Measurements from ENCODE around the gene PSMC2. TPM values are rescaled to one million over a fixed set of nuclear protein-coding genes. Genes with fewer than 3 reads are reported as not detected.

PSMC2 gene
- total and polyA plus RNA-seq, 2 donors (not counting 1 experiment from before 2014, with no cell fraction given), result 29.8 to 51.1 TPM

DNA sequence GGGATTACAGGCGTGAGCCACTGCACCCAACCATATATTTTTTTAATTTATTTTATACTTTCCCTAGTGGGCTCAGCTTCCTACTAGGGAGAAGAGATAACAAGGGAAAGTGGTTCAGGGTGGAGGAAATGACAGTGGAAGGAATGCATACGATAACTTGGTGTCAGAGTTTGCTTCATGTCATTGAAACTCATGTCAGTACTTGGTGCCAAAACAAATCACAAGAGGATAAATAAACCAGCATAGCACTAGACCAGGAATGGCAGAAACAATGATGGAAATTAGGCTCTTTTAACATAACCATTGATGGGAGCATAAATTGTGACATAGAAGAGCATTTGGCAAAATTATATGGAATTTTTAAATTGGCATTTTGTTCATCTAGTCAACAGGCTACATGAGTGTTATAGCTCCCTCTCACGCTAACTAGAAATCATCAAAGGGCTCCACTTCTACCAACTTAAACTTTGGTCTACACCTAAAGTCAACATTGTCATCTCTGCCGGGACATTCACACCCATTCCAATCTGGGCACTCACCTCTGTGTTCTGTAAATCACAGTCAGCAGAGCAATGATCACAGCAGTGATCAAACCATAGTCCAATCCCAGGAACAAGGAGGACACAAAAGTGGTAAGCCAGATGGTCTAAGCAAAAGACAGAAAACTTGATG lies 41.2 kb downstream of the PSMC2 start:
- H3K36me3 ChIP-seq (replicated peaks in 1 of 2; ENCODE audit: control extremely low read depth in 1 of 2, control insufficient read depth in 1 of 2, extremely low read depth in 1 of 2, insufficient read depth in 2 of 2, low read length in 1 of 2), result no peaks in the 10 kb centered on the region
- H3K9ac ChIP-seq (ENCODE audit: low read length), result no peak overlapping the region
- H2AFZ ChIP-seq (ENCODE audit: insufficient read depth, low read depth, low read length, poor library complexity, severe bottlenecking), result no peak overlapping the region
- no peaks in the 10 kb centered on the region for H3K4me1 Mint-ChIP-seq
- H3K79me2 ChIP-seq (ENCODE audit: control insufficient read depth, insufficient read depth, low read length), result no peaks in the 10 kb centered on the region
- no peak overlapping the region for H3K27ac ChIP-seq (ENCODE audit: low read length in 2 of 2)
- H3K27me3 Mint-ChIP-seq, result peaks cover 20% of the 10 kb centered on the region
- TF ChIP-seq, protein P1, sequence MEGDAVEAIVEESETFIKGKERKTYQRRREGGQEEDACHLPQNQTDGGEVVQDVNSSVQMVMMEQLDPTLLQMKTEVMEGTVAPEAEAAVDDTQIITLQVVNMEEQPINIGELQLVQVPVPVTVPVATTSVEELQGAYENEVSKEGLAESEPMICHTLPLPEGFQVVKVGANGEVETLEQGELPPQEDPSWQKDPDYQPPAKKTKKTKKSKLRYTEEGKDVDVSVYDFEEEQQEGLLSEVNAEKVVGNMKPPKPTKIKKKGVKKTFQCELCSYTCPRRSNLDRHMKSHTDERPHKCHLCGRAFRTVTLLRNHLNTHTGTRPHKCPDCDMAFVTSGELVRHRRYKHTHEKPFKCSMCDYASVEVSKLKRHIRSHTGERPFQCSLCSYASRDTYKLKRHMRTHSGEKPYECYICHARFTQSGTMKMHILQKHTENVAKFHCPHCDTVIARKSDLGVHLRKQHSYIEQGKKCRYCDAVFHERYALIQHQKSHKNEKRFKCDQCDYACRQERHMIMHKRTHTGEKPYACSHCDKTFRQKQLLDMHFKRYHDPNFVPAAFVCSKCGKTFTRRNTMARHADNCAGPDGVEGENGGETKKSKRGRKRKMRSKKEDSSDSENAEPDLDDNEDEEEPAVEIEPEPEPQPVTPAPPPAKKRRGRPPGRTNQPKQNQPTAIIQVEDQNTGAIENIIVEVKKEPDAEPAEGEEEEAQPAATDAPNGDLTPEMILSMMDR (IDR thresholded peaks at IDR 0.05), result no peak
- TF ChIP-seq EZH2 (IDR thresholded peaks at IDR 0.05; ENCODE audit: borderline replicate concordance, insufficient read depth, low read depth, low read length, poor library complexity, severe bottlenecking), result no peak
- no peaks in the 10 kb centered on the region for H4K20me1 ChIP-seq (ENCODE audit: control insufficient read depth, insufficient read depth, low read length, poor library complexity, severe bottlenecking)
- ChIA-PET CTCF (no interaction called here), POLR2A (no interaction called here)
- H3K4me1 ChIP-seq (ENCODE audit: control insufficient read depth in 2 of 2, insufficient read depth in 2 of 2, low read length in 2 of 2), result no peaks in the 10 kb centered on the region
- no peaks in the 10 kb centered on the region for H3K9me3 Mint-ChIP-seq (ENCODE audit: insufficient read depth)
- WGBS (ENCODE audit: insufficient coverage), result 100% methylated on average over 2 of the region's 4 CpGs
- H3K27ac Mint-ChIP-seq, result no peak overlapping the region
- H3K27me3 ChIP-seq (replicated peaks in 1 of 4; ENCODE audit: control extremely low read depth in 1 of 4, control insufficient read depth in 3 of 4, insufficient read depth in 4 of 4, low read length in 3 of 4), result no peaks in the 10 kb centered on the region
- intact Hi-C loops (cut with micrococcal nuclease), result no loop called here
- DNase-seq (no peak), ATAC-seq (ENCODE audit: low read depth) (no peak)
- no peaks in the 10 kb centered on the region for H3K9me3 ChIP-seq (ENCODE audit: control extremely low read depth in 1 of 3, control insufficient read depth in 2 of 3, insufficient read depth in 1 of 3, low read length in 2 of 3)
- H3K4me3 Mint-ChIP-seq, result no peak overlapping the region
- H3K4me2 ChIP-seq (replicated peaks; ENCODE audit: low read depth, low read length, poor library complexity, severe bottlenecking), result no peak overlapping the region
- no peak overlapping the region for H3K4me3 ChIP-seq (ENCODE audit: control extremely low read depth in 1 of 5, extremely low read depth in 1 of 5, insufficient read depth in 1 of 5, low read depth in 2 of 5, low read length in 4 of 5)

DNA sequence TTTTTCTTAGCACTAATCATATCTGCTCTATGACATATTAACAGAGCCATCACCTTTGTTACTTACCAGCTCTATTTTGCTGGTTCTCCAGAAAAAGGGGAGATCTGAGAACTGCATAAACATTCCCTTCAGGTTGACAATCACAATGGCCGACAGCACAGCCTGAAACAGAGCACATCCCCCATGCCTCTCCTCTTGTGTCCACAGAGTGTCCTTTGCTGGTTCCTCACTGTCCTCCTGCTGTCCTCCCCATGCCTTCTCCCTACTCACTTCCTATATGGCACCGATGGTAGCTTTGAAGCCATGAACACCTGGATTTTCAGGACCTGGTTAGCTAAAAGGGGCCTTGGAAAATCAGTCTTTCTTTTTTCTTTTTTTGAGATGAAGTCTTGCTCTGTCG lies 41.8 kb downstream of the PSMC2 start:
- Histone ChIP-seq H3K4me1 (ENCODE audit: control insufficient read depth in 2 of 2, insufficient read depth in 2 of 2, low read length in 2 of 2) (no peaks in the 10 kb centered on the region), H3K9me3 (ENCODE audit: control extremely low read depth in 1 of 3, control insufficient read depth in 2 of 3, insufficient read depth in 1 of 3, low read length in 2 of 3) (no peaks in the 10 kb centered on the region), H3K4me2 (replicated peaks; ENCODE audit: low read depth, low read length, poor library complexity, severe bottlenecking) (no peak overlapping the region), H3K36me3 (replicated peaks in 1 of 2; ENCODE audit: control extremely low read depth in 1 of 2, control insufficient read depth in 1 of 2, extremely low read depth in 1 of 2, insufficient read depth in 2 of 2, low read length in 1 of 2) (no peaks in the 10 kb centered on the region), H3K27me3 (replicated peaks in 1 of 4; ENCODE audit: control extremely low read depth in 1 of 4, control insufficient read depth in 3 of 4, insufficient read depth in 4 of 4, low read length in 3 of 4) (no peaks in the 10 kb centered on the region), H4K20me1 (ENCODE audit: control insufficient read depth, insufficient read depth, low read length, poor library complexity, severe bottlenecking) (no peaks in the 10 kb centered on the region), H2AFZ (ENCODE audit: insufficient read depth, low read depth, low read length, poor library complexity, severe bottlenecking) (no peak overlapping the region), H3K27ac (ENCODE audit: low read length in 2 of 2) (no peak overlapping the region), H3K4me3 (ENCODE audit: control extremely low read depth in 1 of 5, extremely low read depth in 1 of 5, insufficient read depth in 1 of 5, low read depth in 2 of 5, low read length in 4 of 5) (no peak overlapping the region), H3K79me2 (ENCODE audit: control insufficient read depth, insufficient read depth, low read length) (no peaks in the 10 kb centered on the region), H3K9ac (ENCODE audit: low read length) (no peak overlapping the region)
- Mint-ChIP-seq H3K27ac (no peak overlapping the region), H3K4me3 (no peak overlapping the region), H3K4me1 (no peaks in the 10 kb centered on the region), H3K9me3 (ENCODE audit: insufficient read depth) (no peaks in the 10 kb centered on the region), H3K27me3 (peaks cover 20% of the 10 kb centered on the region)
- intact Hi-C loops (cut with micrococcal nuclease), result no loop called here
- ChIA-PET POLR2A (no interaction called here), CTCF (no interaction called here)
- DNase-seq (no peak), ATAC-seq (ENCODE audit: low read depth) (no peak)
- TF ChIP-seq, protein P1 (IDR thresholded peaks at IDR 0.05), result no peak
- no peak for TF ChIP-seq EZH2 (IDR thresholded peaks at IDR 0.05; ENCODE audit: borderline replicate concordance, insufficient read depth, low read depth, low read length, poor library complexity, severe bottlenecking)
- WGBS (ENCODE audit: insufficient coverage), result 89% methylated on average over 3 of the region's 3 CpGs
